Left renal cortex interstitium (tissue), 4 donors: ENCODE results near the gene CDX2. TPM values are rescaled to one million over a fixed set of nuclear protein-coding genes. Genes with fewer than 3 reads are reported as not detected.

Experiments used
- DNase-seq, 4 donors: peaks; one replicate each; pipeline ENCODE4 v3.0.0-alpha.2; 2013; ENCODE audit warnings: low read depth in 4 of 4, low spot score in 2 of 4, missing footprints in 1 of 4
- polyA plus RNA-seq, 4 donors: library from polyadenylated mRNA; unstranded; fragments of 120-200 nt; gene quantifications; one replicate each; pipeline ENCODE4 v1.2.1, GENCODE V29; 2013; ENCODE audit not compliant: insufficient read length in 4 of 4

CDX2 gene
- polyA plus RNA-seq, 4 donors, result not detected

GRCh38 chr13:27919659-27919933, 49.5 kb downstream of the CDX2 start:
- DNase-seq, result no peak

- DNase-seq, result no peak
These were observed 50.0 kb downstream of the CDX2 start for GRCh38 chr13:27918918-27919658.

- no peak for DNase-seq
These were observed 50.8 kb downstream of the CDX2 start for GRCh38 chr13:27918041-27918917.

GRCh38 chr13:27917121-27917947, 51.8 kb downstream of the CDX2 start:
- no peak for DNase-seq

- no peak for DNase-seq
These were observed 53.6 kb downstream of the CDX2 start for GRCh38 chr13:27915301-27916207.

- no peak for DNase-seq
These were observed 56.0 kb downstream of the CDX2 start for GRCh38 chr13:27913160-27913559.

- no peak for DNase-seq
These were observed 57.6 kb downstream of the CDX2 start for GRCh38 chr13:27911521-27911920.

Other genes starting within 250 kb of the CDX2 start
- gene GSX1, start 176.8 kb downstream of the CDX2 start, polyA plus RNA-seq, result not detected
- gene PDX1, start 49.3 kb downstream of the CDX2 start, polyA plus RNA-seq, result not detected
- gene URAD, start 19.4 kb upstream of the CDX2 start, polyA plus RNA-seq, result not detected
- under 1 TPM; 0.16 to 0.32 (median 0.24) TPM for gene FLT3, start 131.3 kb upstream of the CDX2 start, polyA plus RNA-seq
- 10 to 100 TPM; 44.7 to 64.9 (median 53.3) TPM for gene PAN3, start 169.2 kb upstream of the CDX2 start, polyA plus RNA-seq